ENCODE results near the gene EXOC6B. TPM values are rescaled to one million over a fixed set of nuclear protein-coding genes. Genes with fewer than 3 reads are reported as not detected.

EXOC6B gene
- total RNA-seq, 1 experiment from 2014 or later = 40.1 TPM

DNA sequence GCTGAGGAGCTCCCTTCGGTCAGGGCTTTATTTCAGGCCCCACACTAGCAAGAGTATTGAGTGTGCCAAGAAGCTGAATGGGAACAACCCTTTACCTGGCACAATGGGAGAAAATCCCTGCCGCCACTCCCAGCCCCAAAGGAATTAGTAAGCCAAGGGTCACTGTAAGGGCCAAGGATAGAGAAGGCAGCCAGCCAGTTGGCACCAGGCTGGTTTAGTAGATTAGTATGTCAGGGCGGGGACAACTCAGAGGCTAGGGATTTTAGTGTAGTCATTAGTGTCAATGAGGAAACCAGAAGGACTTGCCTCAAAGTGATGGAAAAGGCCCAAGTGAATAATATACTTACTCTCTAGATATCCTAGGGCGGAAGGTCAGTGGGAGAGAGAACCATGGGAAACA, 643.3 kb downstream of the EXOC6B start:
- no peak overlapping the region for H3K27ac Mint-ChIP-seq
- H3K9me3 Mint-ChIP-seq = no peaks in the 10 kb centered on the region; a peak in 1 of 5 replicates
- Histone ChIP-seq H4K20me1 (ENCODE audit: control insufficient read depth, insufficient read depth, insufficient read length) (no peaks in the 10 kb centered on the region), H3K4ac (ENCODE audit: low read depth, low read length) (no peak overlapping the region), H2AK5ac (ENCODE audit: insufficient read length, low read length) (no peak overlapping the region), H3K23ac (ENCODE audit: insufficient read length, low read depth, low read length) (no peak overlapping the region), H3K4me1 (ENCODE audit: insufficient read depth, low read length) (no peaks in the 10 kb centered on the region), H2BK20ac (ENCODE audit: low read depth, low read length, poor library complexity, severe bottlenecking) (no peak overlapping the region), H4K91ac (ENCODE audit: insufficient read length, low read depth, low read length) (no peak overlapping the region), H2BK5ac (ENCODE audit: insufficient read length, low read length) (no peak overlapping the region), H3K27me3 (ENCODE audit: insufficient read depth, low read length) (no peaks in the 10 kb centered on the region), H3K56ac (ENCODE audit: insufficient read length, low read depth, low read length) (no peak overlapping the region), H3K79me2 (ENCODE audit: insufficient read depth, low read length) (no peaks in the 10 kb centered on the region), H3K9ac (ENCODE audit: extremely low read depth, insufficient read length, low read length) (no peak overlapping the region), H4K8ac (replicated peaks; ENCODE audit: insufficient read length, low read depth, low read length) (no peak overlapping the region), H2BK12ac (ENCODE audit: insufficient read length, low read depth, low read length) (no peak overlapping the region), H3T11ph (ENCODE audit: low read length) (no peak overlapping the region), H3K79me1 (ENCODE audit: insufficient read depth, low read depth, low read length, poor library complexity, severe bottlenecking) (no peaks in the 10 kb centered on the region), H3K9me3 (ENCODE audit: control insufficient read depth, low read depth, low read length) (no peaks in the 10 kb centered on the region), H3K14ac (ENCODE audit: insufficient read depth, low read length) (no peak overlapping the region), H4K5ac (ENCODE audit: insufficient read length, low read depth, low read length) (no peak overlapping the region), H3K27ac (ENCODE audit: insufficient read length, low read depth, low read length) (no peak overlapping the region), H2BK15ac (ENCODE audit: low read depth, low read length) (no peak overlapping the region), H2BK120ac (ENCODE audit: low read depth, low read length, poor library complexity, severe bottlenecking) (no peak overlapping the region), H3K23me2 (ENCODE audit: insufficient read length, low read depth, low read length, poor library complexity, severe bottlenecking) (no peaks in the 10 kb centered on the region), H3K18ac (ENCODE audit: insufficient read length, low read depth, low read length) (no peak overlapping the region), H2AFZ (ENCODE audit: low read length) (no peak overlapping the region), H3K4me2 (ENCODE audit: insufficient read depth, insufficient read length, low read length) (no peak overlapping the region)
- no peak for DNase-seq
- TF ChIP-seq, protein P1, sequence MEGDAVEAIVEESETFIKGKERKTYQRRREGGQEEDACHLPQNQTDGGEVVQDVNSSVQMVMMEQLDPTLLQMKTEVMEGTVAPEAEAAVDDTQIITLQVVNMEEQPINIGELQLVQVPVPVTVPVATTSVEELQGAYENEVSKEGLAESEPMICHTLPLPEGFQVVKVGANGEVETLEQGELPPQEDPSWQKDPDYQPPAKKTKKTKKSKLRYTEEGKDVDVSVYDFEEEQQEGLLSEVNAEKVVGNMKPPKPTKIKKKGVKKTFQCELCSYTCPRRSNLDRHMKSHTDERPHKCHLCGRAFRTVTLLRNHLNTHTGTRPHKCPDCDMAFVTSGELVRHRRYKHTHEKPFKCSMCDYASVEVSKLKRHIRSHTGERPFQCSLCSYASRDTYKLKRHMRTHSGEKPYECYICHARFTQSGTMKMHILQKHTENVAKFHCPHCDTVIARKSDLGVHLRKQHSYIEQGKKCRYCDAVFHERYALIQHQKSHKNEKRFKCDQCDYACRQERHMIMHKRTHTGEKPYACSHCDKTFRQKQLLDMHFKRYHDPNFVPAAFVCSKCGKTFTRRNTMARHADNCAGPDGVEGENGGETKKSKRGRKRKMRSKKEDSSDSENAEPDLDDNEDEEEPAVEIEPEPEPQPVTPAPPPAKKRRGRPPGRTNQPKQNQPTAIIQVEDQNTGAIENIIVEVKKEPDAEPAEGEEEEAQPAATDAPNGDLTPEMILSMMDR (conservative IDR thresholded peaks at IDR 0.05) = no peak
- peaks cover 4 to 6% of the 10 kb centered on the region in 2 experiments; a peak in 3 of 4 replicates for H3K4me1 Mint-ChIP-seq
- WGBS (ENCODE audit: extremely low coverage, insufficient read length, low lambda C conversion rate) = no CpG with 5 or more reads among the region's 4 CpGs
- H3K36me3 Mint-ChIP-seq (ENCODE audit: insufficient read depth in 1 of 3, low read depth in 3 of 3) = peaks cover 0 to 18% (median 5%) of the 10 kb centered on the region in 3 experiments; a peak in 4 of 7 replicates
- H3K27me3 Mint-ChIP-seq (ENCODE audit: low read depth) = no peaks in the 10 kb centered on the region
- H3K4me3 Mint-ChIP-seq = no peak overlapping the region
